GM21447 (cell line): ENCODE data around the gene PTPRZ1.

Source experiments
- ATAC-seq: cut with Tn5 transposase; IDR thresholded peaks from one replicate; pipeline ENCODE4 v1.9.1; 2021; ENCODE audit not compliant: unreplicated experiment

PTPRZ1 gene

GRCh38 chr7:121872831-121873288 lies at the start of gene PTPRZ1:
Gene PTPRZ1, plus strand, starts transcription at chr7:121873161. Its CDS starts 339 bp downstream, at chr7:121873500.
- ATAC-seq = no peak

- ATAC-seq = no peak
Observed at GRCh38 chr7:121824276-121824675, 48.7 kb upstream of the PTPRZ1 start.

GRCh38 chr7:121831351-121831750 lies 41.6 kb upstream of the PTPRZ1 start:
- ATAC-seq = no peak

GRCh38 chr7:121831801-121832200 lies 41.2 kb upstream of the PTPRZ1 start:
- ATAC-seq = no peak

- no peak for ATAC-seq
Observed at GRCh38 chr7:121832347-121832746, 40.6 kb upstream of the PTPRZ1 start.

- no peak for ATAC-seq
Observed at GRCh38 chr7:121833991-121834390, 39.0 kb upstream of the PTPRZ1 start.

- ATAC-seq = no peak
Observed at GRCh38 chr7:121837462-121837861, 35.5 kb upstream of the PTPRZ1 start.

GRCh38 chr7:121847041-121847440 lies 25.9 kb upstream of the PTPRZ1 start:
- ATAC-seq = no peak

GRCh38 chr7:121853307-121853706 lies 19.7 kb upstream of the PTPRZ1 start:
- no peak for ATAC-seq

- ATAC-seq = no peak
Observed at GRCh38 chr7:121860953-121861352, 12.0 kb upstream of the PTPRZ1 start.

- no peak for ATAC-seq
Observed at GRCh38 chr7:121862591-121862990, 10.4 kb upstream of the PTPRZ1 start.

GRCh38 chr7:121871188-121871587 lies 1.8 kb upstream of the PTPRZ1 start:
- no peak for ATAC-seq

- no peak for ATAC-seq
Observed at GRCh38 chr7:121873289-121874194, 581 bp downstream of the PTPRZ1 start.

- ATAC-seq = no peak
Observed at GRCh38 chr7:121874298-121874697, 1.3 kb downstream of the PTPRZ1 start.

GRCh38 chr7:121875203-121875602 lies 2.2 kb downstream of the PTPRZ1 start:
- no peak for ATAC-seq

- ATAC-seq = no peak
Observed at GRCh38 chr7:121876656-121877500, 3.9 kb downstream of the PTPRZ1 start.

GRCh38 chr7:121878918-121879464 lies 6.0 kb downstream of the PTPRZ1 start:
- ATAC-seq = no peak

- ATAC-seq = no peak
Observed at GRCh38 chr7:121879544-121879943, 6.6 kb downstream of the PTPRZ1 start.

GRCh38 chr7:121882731-121883130 lies 9.8 kb downstream of the PTPRZ1 start:
- ATAC-seq = no peak

- no peak for ATAC-seq
Observed at GRCh38 chr7:121885166-121885920, 12.4 kb downstream of the PTPRZ1 start.

GRCh38 chr7:121887634-121888033 lies 14.7 kb downstream of the PTPRZ1 start:
- no peak for ATAC-seq
